OCI-LY3 (cell line): ENCODE data around the gene FLNB.

Experiments used
- EZH2phosphoT487 ChIP-seq: fragments of 200-600 bp; shearing (Covaris generic); IDR thresholded peaks from 2 replicates; pipeline ENCODE4 v1.6.1; 2018; ENCODE audit warnings: antibody characterized with exemption, mixed run types, low read depth
- TF ChIP-seq, protein P1 (sequence below): fragments of 200-600, 300-600 bp; sonication (generic); IDR thresholded peaks from 2 replicates; pipeline ENCODE4 v1.5.1; 2014; ENCODE audit warnings: antibody characterized with exemption, low read length, low read depth

DNA sequence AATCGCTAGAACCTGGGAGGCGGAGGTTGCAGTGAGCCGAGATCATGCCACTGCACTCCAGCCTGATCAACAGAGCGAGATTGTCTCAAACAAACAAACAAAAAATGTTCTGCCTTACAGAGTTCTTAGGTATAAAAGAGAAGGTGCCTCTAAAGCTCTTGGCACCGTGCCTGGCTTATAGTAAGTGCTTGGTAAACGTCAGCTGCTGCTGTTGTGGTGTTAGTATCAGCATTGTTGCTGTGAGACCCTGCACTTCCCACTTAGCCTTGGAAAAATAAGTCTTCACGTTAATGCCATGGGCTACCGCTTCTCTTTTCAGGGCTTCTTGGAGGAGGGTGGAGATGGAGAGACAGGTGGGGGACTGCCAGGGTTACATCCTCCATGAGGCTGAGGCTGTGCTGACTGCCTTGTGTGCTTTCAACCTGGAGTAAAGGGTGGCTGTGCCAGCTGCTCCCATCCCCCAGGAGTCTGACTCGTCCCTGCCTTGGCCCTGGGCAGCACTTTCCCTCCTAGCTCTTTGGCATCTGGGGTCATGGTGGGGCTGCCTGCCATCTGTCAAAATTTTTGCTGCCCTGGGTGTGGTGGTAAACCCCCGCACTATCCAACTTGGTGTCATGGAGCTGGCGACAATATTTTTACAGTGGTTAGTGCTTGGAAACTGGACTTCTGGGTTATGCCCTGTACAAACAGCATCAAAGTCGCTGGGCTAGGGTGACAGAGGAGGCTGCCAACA is 17.8 kb downstream of the FLNB start:
- TF ChIP-seq, protein P1, sequence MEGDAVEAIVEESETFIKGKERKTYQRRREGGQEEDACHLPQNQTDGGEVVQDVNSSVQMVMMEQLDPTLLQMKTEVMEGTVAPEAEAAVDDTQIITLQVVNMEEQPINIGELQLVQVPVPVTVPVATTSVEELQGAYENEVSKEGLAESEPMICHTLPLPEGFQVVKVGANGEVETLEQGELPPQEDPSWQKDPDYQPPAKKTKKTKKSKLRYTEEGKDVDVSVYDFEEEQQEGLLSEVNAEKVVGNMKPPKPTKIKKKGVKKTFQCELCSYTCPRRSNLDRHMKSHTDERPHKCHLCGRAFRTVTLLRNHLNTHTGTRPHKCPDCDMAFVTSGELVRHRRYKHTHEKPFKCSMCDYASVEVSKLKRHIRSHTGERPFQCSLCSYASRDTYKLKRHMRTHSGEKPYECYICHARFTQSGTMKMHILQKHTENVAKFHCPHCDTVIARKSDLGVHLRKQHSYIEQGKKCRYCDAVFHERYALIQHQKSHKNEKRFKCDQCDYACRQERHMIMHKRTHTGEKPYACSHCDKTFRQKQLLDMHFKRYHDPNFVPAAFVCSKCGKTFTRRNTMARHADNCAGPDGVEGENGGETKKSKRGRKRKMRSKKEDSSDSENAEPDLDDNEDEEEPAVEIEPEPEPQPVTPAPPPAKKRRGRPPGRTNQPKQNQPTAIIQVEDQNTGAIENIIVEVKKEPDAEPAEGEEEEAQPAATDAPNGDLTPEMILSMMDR: no peak
- no peak for TF ChIP-seq EZH2phosphoT487
